Osteoblast (primary cell): Measurements from ENCODE around the gene PSD. TPM values are rescaled to one million over a fixed set of nuclear protein-coding genes. Genes with fewer than 3 reads are reported as not detected.
A peak's percentile ranks its signal among the peaks of the same experiment; 100 is the strongest.

Experiments used
- DNase-seq: peaks from one replicate; pipeline ENCODE4 v3.0.0; 2011; ENCODE audit warnings: low spot score, mixed read lengths; ENCODE audit not compliant: insufficient read length; ENCODE audit errors: missing footprints
- H2AFZ ChIP-seq: 2 replicates; pipeline ENCODE4 v1.6.0; 2011; ENCODE audit warnings: mild to moderate bottlenecking, low read length
- H3K27ac ChIP-seq: 2 replicates; pipeline ENCODE4 v1.5.1; 2011; ENCODE audit warnings: mild to moderate bottlenecking, low read depth, low read length, moderate library complexity
- H3K27me3 ChIP-seq: 2 replicates; pipeline ENCODE4 v1.6.0; 2012; ENCODE audit warnings: mild to moderate bottlenecking, control low read depth, inconsistent platforms, low read length, moderate library complexity; ENCODE audit not compliant: insufficient read depth
- H3K36me3 ChIP-seq: 2 replicates; pipeline ENCODE4 v1.5.1; 2011; ENCODE audit warnings: mild to moderate bottlenecking, low read length, control low read depth, moderate library complexity; ENCODE audit not compliant: insufficient read depth
- H3K4me1 ChIP-seq: 2 replicates; pipeline ENCODE4 v1.5.1; 2011; ENCODE audit warnings: mild to moderate bottlenecking, low read length, control low read depth, moderate library complexity; ENCODE audit not compliant: insufficient read depth
- H3K4me2 ChIP-seq: 2 replicates; pipeline ENCODE4 v1.6.0; 2011; ENCODE audit warnings: mild to moderate bottlenecking, low read length; ENCODE audit not compliant: insufficient read depth
- H3K4me3 ChIP-seq: fragments of 200-600 bp; sonication (generic); 3 replicates; pipeline ENCODE4 v1.5.1; 2012; ENCODE audit warnings: mild to moderate bottlenecking, low read length, inconsistent platforms; ENCODE audit not compliant: insufficient read depth
- H3K79me2 ChIP-seq: 2 replicates; pipeline ENCODE4 v1.6.0; 2012; ENCODE audit warnings: mild to moderate bottlenecking, low read length, control low read depth, inconsistent platforms; ENCODE audit not compliant: insufficient read depth
- H3K9me3 ChIP-seq: 2 replicates; pipeline ENCODE4 v1.5.1; 2011; ENCODE audit warnings: low read depth, low read length, control low read depth
- H4K20me1 ChIP-seq: 2 replicates; pipeline ENCODE4 v1.6.0; 2012; ENCODE audit warnings: mild to moderate bottlenecking, low read length, control low read depth; ENCODE audit not compliant: insufficient read depth
- total RNA-seq: library from RNA; depleted of rRNA; stranded (reverse); fragments of >200 nt; gene quantifications from 2 replicates; pipeline ENCODE4 v1.2.3, GENCODE V29; 2012
- TF ChIP-seq, protein P1 (sequence below): IDR thresholded peaks from 2 replicates; pipeline ENCODE4 v1.5.1; 2011; ENCODE audit warnings: mild to moderate bottlenecking, low read depth, low read length, moderate library complexity; ENCODE audit errors: extremely low read depth

Gene PSD
- total RNA-seq, 1 donor: 0.72 TPM

- no peaks in the 10 kb centered on the region for H4K20me1 ChIP-seq
- H3K4me3 ChIP-seq: peak overlapping the region; percentile 83
- peak overlapping the region; percentile 77 for H3K27ac ChIP-seq
- TF ChIP-seq, protein P1, sequence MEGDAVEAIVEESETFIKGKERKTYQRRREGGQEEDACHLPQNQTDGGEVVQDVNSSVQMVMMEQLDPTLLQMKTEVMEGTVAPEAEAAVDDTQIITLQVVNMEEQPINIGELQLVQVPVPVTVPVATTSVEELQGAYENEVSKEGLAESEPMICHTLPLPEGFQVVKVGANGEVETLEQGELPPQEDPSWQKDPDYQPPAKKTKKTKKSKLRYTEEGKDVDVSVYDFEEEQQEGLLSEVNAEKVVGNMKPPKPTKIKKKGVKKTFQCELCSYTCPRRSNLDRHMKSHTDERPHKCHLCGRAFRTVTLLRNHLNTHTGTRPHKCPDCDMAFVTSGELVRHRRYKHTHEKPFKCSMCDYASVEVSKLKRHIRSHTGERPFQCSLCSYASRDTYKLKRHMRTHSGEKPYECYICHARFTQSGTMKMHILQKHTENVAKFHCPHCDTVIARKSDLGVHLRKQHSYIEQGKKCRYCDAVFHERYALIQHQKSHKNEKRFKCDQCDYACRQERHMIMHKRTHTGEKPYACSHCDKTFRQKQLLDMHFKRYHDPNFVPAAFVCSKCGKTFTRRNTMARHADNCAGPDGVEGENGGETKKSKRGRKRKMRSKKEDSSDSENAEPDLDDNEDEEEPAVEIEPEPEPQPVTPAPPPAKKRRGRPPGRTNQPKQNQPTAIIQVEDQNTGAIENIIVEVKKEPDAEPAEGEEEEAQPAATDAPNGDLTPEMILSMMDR: no peak
- H3K4me2 ChIP-seq: peak overlapping the region; percentile 97
- H3K27me3 ChIP-seq: no peaks in the 10 kb centered on the region
- H3K79me2 ChIP-seq: peaks cover 15% of the 10 kb centered on the region
- peaks cover 37% of the 10 kb centered on the region for H3K4me1 ChIP-seq
- H3K9me3 ChIP-seq: no peaks in the 10 kb centered on the region
- peak overlapping the region; percentile 91 for H2AFZ ChIP-seq
- DNase-seq: peak; percentile 91
- H3K36me3 ChIP-seq: peaks cover 5% of the 10 kb centered on the region
Observed at GRCh38 chr10:102431452-102432124, 13.0 kb upstream of the PSD start.

DNA sequence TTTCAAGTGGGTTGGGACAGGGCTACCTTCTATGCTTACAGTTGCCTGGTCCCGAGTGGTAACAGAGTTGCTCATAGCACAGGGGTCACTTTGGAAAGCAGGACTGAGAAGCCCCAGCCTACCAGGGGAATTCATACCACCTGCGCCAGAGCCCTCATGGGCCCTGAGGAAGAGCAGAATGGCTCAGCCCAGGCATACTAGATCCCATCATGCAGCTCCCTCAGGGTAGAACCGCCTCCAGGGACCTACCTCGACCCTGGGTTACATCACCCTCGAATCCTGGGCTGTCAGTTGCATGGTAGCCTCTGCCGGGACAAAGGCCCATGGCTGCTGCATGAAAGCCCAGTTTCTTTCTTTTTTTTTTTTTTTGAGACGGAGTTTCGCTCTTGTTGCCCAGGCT lies 10.9 kb upstream of the PSD start:
- H4K20me1 ChIP-seq: peaks cover 7% of the 10 kb centered on the region
- no peak overlapping the region for H3K27ac ChIP-seq
- no peaks in the 10 kb centered on the region for H3K9me3 ChIP-seq
- peaks cover 5% of the 10 kb centered on the region for H3K36me3 ChIP-seq
- peaks cover 21% of the 10 kb centered on the region for H3K4me1 ChIP-seq
- TF ChIP-seq, protein P1: no peak
- H3K4me3 ChIP-seq: no peak overlapping the region
- no peak overlapping the region for H3K4me2 ChIP-seq
- peaks cover 24% of the 10 kb centered on the region for H3K79me2 ChIP-seq
- no peaks in the 10 kb centered on the region for H3K27me3 ChIP-seq
- no peak overlapping the region for H2AFZ ChIP-seq
- no peak for DNase-seq

- H2AFZ ChIP-seq: no peak overlapping the region
- no peak overlapping the region for H3K27ac ChIP-seq
Observed at GRCh38 chr10:102426803-102427287, 8.3 kb upstream of the PSD start.

GRCh38 chr10:102425444-102425843 lies 6.9 kb upstream of the PSD start:
- Histone ChIP-seq H3K4me2 (no peak overlapping the region), H3K27ac (no peak overlapping the region), H3K9me3 (no peaks in the 10 kb centered on the region), H2AFZ (no peak overlapping the region), H3K79me2 (peaks cover 18% of the 10 kb centered on the region), H3K27me3 (no peaks in the 10 kb centered on the region), H3K4me3 (no peak overlapping the region), H4K20me1 (peaks cover 12% of the 10 kb centered on the region), H3K4me1 (peaks cover 21% of the 10 kb centered on the region), H3K36me3 (peaks cover 10% of the 10 kb centered on the region)
- TF ChIP-seq, protein P1: no peak
- DNase-seq: no peak

More at GRCh38 chr10:102426803-102427287, 8.3 kb upstream of the PSD start:
- no peak overlapping the region for H3K4me3 ChIP-seq
- H3K9me3 ChIP-seq: no peaks in the 10 kb centered on the region
- peaks cover 14% of the 10 kb centered on the region for H3K36me3 ChIP-seq
- H4K20me1 ChIP-seq: peaks cover 12% of the 10 kb centered on the region
- peak; percentile 68 for DNase-seq
- TF ChIP-seq, protein P1: no peak
- no peaks in the 10 kb centered on the region for H3K27me3 ChIP-seq
- H3K79me2 ChIP-seq: peaks cover 22% of the 10 kb centered on the region
- H3K4me2 ChIP-seq: peak overlapping the region; percentile 22
- peaks cover 23% of the 10 kb centered on the region for H3K4me1 ChIP-seq
